RCC 7860 (cell line): Measurements from ENCODE around the gene TRIM41.

Experiments
- DNase-seq: peaks from one replicate; pipeline ENCODE4 v3.0.0-alpha.2; 2015; ENCODE audit warnings: low spot score
- FAIRE-seq: peaks from 2 replicates; lab custom pipeline; 2012; peaks lifted over from hg19 to GRCh38; lab: Jason Lieb, UNC

Gene TRIM41

DNA sequence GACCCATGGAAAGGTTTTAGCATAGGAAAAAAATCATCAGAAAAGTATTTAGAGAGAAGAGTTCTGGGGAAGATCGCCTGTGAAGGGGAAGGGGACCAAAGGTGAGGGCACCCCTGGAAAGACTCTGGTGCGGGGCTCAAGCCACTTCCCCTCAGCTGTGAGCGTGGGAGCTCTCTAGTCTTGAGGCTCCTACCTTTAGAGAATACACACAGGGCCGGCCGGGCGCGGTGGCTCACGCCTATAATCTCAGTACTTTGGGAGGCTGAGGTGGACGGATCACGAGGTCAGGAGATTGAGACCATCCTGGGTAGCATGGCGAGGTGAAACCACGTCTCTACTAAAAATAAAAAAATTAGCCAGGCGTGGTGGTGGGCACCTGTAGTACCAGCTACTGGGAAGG, 6.9 kb downstream of the TRIM41 start:
- no peak for DNase-seq
- FAIRE-seq = no peak

DNA sequence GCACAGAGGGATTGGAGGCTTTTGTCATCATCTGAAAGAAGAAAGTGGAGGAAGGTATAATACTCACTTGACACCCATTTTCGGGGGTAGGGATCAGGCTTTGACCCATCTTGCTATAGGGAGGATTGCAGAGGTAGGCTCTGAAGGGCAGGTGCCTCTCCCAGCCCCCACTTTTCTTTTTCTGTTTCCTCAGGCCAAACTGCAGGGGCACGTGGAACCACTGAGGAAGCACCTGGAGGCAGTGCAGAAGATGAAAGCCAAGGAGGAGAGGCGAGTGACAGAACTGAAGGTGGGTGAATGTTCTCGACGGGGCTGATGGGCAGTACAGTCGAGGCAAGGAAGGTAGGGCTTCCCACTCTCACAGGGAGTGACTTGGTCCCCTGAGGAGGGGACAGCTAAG, 7.5 kb downstream of the TRIM41 start:
- FAIRE-seq = no peak

DNA sequence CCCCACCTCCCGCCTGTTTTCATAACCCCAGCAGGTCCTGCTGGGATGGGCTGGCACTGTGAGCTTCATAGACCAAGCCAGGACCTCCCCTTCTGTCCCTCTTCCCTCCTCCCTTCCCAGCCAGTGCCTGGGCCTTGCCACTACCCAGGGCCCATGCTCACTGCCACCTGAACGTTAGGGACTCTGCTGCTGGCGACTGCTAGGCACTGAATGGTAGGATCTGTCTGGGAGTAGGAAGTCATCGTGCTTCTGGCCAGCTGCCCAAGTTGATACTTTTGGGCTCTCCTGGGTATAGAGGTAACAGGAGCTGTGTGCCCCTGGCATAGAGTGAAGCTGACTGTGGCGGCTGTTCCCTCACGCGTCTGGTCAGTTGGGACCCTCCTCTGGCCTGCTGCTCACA, 8.4 kb downstream of the TRIM41 start:
- DNase-seq (no peak), FAIRE-seq (no peak)

More for the DNA sequence above, 7.5 kb downstream of the TRIM41 start:
- DNase-seq = no peak

DNA sequence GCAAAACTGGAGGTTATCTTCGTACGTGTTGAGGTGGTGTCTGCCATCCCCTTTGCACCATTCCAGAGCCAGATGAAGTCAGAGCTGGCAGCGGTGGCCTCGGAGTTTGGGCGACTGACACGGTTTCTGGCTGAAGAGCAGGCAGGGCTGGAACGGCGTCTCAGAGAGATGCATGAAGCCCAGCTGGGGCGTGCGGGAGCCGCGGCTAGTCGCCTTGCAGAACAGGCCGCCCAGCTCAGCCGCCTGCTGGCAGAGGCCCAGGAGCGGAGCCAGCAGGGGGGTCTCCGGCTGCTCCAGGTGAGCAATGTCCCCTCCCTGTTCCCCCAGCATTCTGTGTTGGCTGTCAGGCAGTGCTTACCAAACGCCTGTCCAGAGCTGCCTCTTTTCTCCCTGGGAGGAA, 9.5 kb downstream of the TRIM41 start:
- DNase-seq = no peak

DNA sequence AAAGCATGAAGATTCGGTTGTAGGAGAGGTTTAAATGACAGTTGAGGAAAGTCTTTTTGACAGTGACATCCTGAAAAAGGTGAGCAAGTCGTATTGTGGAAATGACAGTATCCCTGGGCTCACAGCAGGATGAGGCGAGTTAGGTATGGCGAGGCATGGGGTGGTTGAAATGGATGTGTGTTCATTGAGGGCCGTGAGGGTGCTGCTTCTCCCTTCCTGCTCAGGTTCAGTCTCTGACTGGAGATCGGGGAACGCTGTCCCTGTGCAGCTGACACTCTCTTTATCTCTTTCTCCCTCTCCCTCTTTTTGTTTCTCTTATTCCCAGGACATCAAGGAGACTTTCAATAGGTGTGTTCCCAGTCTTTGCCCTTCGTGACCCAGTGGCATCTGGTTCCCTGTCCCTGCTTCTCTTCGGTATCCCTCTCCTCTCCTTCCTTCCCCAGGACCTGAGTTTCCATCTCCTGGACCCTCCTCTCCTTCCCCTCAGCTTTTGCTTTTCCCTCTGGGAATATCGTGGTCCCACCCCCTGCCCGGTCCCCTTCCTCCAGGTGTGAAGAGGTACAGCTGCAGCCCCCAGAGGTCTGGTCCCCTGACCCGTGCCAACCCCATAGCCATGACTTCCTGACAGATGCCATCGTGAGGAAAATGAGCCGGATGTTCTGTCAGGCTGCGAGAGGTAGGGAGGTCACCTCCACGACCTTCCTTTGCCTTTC, 10.2 kb downstream of the TRIM41 start:
- no peak for DNase-seq
- no peak for FAIRE-seq

More for the DNA sequence above, 9.5 kb downstream of the TRIM41 start:
- no peak for FAIRE-seq

DNA sequence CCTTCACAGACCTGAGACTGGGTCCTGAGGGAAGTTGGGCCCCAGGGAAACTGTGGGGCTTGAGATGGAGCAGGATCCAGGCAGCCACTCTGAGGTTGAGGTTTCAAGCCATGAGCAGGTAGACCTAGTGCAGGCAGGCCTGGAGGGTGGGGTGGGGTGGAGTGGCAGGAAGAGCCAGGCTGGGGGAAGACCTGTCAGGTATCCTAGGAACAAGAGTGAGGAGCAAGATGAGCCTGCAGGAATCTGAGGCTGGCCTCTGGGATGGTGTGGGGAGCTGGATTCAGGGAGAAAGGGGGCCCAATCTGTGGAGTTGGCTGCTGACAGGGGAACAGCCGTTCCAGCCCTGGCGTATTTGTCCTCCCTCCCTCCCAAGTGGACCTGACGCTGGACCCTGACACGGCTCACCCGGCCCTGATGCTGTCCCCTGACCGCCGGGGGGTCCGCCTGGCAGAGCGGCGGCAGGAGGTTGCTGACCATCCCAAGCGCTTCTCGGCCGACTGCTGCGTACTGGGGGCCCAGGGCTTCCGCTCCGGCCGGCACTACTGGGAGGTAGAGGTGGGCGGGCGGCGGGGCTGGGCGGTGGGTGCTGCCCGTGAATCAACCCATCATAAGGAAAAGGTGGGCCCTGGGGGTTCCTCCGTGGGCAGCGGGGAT, 10.8 kb downstream of the TRIM41 start:
- no peak for DNase-seq
- no peak for FAIRE-seq

DNA sequence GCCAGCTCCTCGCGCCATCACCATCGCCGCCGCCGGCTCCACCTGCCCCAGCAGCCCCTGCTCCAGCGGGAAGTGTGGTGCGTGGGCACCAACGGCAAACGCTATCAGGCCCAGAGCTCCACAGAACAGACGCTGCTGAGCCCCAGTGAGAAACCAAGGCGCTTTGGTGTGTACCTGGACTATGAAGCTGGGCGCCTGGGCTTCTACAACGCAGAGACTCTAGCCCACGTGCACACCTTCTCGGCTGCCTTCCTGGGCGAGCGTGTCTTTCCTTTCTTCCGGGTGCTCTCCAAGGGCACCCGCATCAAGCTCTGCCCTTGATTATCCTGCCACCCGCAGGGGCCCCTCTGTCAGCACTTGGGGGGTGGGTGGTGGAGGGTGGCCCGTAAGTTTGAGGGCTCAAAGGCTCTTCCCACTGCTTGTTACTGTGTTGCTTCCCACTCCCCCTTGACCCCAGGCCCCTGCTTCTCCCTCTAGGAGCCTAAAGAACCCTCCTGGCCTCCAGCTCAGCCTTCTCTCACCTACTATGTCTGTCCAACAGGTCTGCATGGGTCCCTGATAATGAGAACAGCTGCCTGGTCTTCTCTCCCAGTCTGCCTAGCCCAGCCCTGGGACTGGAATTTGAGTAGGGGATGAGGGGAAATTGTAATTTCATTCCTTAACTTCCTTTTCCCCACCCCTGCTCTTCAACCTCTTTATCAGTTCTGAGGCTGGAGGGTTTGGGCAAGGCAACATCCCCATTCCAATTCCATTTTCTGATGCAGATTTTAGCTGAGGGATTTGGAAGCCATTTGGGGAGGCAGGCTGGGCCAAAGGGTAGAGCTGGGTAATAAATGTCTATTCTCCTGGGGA, 11.6 kb downstream of the TRIM41 start:
- FAIRE-seq (no peak), DNase-seq (no peak)

DNA sequence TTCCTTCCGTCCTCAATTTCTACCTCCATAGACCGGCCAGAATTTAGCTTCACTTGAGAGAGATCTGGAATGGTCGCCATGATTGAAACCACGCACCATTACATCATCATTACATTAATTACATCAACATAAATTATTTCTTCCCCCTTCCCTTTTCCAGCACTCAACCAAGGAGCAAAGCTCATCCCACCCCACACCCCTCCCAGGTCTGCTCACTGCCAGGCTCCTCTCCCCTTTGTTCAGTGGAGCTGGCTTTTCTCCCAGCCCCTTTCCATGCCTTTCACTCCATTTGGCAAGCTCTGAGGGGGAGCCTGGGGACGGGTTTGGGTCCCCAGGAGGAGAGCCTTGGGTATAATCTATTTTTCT, 12.2 kb downstream of the TRIM41 start:
- no peak for FAIRE-seq

DNA sequence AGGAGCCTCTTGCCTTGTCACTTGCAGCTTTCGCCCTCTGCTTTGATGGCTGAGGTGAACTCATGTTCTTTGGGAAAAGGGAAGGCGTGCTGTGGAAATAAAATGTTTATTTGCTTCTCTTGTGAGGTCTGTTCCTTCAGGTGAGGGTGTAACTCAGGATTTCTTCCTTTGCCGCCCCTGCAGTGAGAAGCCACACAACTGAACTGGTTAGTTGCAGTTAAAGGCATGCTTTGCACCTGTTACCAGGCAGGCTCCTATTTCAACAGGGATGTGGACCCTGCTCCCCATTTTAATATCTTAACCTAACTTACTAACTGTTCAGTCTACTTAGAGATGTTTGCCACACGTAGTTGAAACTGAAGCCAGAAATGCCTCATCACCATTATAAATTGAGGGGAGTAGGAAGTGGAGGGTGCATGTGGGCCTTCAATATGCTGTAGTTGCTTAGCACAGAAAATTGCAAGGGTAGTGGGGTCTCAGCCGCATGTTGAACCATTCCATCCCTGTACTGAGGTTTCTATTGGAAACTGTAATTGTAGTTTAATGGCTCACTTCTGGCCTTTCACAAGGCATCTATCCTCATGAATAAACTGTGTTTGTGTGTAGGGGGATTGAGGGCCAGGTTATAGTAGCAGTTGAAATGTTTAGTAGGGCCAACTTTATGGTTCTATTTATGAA, 12.7 kb downstream of the TRIM41 start:
- no peak for DNase-seq
- FAIRE-seq = no peak

More for the DNA sequence above, 12.2 kb downstream of the TRIM41 start:
- DNase-seq = no peak

DNA sequence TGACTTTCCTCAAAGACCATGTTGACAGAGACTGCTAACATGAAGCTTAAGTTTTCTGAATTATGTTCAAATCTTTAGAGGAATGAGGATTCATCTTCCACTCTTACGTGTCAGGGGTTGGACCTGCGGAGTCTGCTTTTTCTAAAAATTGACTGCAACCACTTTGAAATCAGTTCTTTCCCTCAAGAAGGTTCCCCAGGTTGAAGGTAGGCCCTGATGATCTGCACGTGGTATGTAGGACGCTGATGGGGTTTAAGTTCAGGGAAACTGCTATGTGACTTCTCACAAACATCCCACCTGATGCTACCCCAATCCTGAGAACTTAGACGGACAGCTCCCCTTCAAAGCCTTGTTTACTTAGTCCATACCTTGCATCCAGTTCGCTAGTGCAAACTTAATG, 13.4 kb downstream of the TRIM41 start:
- DNase-seq (no peak), FAIRE-seq (no peak)

DNA sequence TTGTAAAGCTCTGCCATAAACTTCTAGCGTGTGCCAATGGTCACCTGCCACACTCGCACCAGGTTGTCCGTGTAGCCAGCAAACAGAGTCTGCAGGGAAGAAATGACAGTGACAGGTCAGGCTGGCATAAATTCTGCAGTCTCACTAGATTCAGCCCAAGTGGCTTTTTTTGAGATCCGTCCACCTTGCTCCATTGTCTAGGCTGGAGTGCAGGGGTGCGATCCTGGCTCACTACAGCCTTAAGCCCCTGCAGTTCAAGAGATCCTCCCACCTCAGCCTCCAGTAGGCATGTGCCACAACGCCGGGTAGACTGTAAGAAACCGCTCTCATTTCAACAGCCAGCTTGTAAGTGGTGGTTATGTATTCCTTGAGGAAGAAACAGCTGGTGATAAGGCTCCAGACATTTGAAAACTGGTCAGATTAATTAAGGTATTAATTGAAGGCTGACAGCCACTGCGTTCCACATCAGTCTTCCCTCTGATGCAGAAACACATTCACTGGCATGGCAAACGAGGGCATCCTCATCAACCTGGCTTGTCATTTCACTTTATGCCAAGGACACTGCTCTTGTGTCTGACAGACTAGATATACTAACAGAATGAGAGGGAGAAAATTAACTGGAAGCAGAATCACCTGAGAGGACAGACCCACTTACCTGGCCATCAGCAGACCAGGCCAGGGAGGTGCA, 14.0 kb downstream of the TRIM41 start:
- FAIRE-seq (no peak), DNase-seq (no peak)

DNA sequence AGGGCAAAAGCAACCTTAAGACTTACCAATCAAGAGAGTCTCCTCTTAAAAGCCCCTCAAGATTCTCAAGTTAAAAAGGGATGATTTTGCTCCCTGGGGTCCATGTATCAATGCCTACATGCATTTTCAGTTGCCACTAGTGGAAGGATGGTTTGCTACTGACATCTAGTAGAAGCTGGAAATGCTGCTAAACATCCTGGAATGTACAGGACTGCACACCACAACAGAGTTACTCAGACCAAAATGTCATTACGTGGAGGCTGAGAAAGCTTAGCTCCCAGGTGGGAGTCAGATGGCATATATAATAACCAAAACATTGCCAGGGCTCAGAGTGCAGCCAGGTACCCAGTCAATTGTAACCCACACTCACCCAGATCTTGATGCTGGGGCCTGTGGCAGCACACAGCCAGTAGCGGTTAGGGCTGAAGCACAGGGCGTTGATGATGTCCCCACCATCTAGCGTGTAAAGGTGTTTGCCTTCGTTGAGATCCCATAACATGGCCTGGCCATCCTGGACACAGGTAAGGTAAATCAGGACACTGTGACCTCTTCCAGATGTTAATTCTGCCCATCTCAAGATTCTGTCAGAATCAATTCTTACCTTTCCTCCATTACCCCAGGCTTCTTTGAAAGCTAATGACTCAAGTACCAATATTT, 14.8 kb downstream of the TRIM41 start:
- no peak for DNase-seq
- FAIRE-seq = no peak

DNA sequence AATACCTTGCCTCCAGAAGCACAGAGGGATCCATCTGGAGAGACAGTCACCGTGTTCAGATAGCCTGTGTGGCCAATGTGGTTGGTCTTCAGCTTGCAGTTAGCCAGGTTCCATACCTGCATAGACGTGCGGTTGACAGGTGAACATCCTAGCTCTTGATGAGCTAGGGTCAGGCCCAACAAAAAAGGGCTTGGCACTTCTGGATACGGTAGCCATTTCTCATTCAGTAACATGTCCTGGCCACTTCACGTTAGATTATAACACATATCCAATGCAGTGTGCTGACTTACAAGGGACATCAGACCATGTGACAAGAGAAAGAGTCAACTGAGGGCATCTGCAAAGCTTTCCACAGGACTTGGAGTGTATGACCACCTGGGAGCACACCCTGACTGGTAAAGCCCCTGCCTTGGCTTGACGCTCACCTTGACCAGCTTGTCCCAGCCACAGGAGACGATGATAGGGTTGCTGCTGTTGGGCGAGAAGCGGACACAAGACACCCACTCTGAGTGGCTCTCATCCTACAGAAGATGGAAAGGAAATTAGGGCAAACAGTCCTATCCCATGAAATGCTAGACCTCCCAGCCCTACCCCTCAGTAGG, 16.1 kb downstream of the TRIM41 start:
- DNase-seq (no peak), FAIRE-seq (no peak)

DNA sequence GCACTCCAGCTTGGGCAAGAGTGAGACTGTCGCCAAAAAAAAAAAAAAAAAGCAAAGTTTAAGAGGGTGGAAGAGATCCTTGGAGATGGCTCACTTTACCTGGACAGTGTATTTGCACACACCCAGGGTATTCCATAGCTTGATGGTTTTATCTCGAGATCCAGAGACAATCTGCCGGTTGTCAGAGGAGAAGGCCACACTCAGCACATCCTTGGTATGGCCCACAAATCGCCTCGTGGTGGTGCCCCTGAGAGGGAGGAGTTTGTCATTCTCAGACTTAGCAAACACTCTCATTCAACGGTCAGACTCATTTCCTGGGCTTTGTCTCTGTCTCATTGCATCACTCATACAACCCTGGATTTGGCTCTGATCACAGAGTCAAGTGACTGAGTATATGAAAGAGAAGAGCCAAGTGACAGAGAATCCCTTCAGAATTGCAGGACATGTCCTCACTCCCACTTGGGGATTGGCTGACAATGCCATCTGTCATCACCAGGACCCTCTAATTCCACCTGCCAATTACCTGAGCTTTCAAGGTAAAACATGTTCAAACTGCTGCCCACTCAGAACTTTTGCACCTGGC, 18.4 kb downstream of the TRIM41 start:
- FAIRE-seq = peak; percentile 71
- DNase-seq = peak; percentile 86

DNA sequence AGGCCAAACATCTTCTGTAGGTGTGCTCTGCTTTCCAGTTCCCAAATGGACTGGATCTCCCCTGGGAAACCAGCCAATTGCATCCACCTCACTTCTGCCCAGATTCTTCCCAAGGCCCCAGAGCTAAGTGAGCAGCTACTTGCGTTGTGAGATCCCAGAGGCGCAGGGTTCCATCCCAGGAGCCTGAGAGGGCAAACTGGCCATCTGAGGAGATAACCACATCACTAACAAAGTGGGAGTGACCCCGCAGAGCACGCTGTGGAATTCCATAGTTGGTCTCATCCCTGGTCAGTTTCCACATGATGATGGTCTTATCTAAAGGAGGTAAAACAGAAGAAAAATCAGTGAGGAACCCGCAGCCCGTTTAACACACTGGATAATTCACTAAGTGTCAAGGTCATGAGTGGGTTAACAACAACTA, 19.0 kb downstream of the TRIM41 start:
- DNase-seq (no peak), FAIRE-seq (no peak)

DNA sequence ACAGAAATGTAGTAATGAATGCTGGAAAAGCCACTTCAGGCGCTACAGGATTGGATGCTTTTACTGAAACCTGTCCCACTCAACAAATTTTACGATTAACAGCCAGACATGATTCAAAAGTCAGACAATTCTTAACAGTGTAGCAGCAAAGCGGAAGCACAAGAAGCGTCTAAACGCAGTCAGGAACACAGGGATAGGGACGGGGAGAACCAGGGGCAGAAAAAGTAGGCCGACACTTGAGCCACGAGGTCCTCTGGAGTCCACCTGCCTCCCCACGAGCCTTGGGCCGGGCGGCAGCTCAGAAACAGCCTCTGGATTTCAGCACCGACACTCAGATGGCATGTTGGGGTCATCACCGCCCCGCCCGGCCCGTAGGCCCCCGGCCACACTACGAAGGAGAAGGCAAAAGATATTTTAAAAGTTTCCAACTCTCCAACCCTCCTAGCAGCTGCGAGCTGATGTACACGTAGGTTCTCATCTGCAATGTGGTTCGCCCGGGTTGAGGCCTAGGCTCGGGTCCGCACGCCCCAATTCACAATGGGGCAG, 20.0 kb downstream of the TRIM41 start:
- DNase-seq = no peak
- FAIRE-seq = no peak

DNA sequence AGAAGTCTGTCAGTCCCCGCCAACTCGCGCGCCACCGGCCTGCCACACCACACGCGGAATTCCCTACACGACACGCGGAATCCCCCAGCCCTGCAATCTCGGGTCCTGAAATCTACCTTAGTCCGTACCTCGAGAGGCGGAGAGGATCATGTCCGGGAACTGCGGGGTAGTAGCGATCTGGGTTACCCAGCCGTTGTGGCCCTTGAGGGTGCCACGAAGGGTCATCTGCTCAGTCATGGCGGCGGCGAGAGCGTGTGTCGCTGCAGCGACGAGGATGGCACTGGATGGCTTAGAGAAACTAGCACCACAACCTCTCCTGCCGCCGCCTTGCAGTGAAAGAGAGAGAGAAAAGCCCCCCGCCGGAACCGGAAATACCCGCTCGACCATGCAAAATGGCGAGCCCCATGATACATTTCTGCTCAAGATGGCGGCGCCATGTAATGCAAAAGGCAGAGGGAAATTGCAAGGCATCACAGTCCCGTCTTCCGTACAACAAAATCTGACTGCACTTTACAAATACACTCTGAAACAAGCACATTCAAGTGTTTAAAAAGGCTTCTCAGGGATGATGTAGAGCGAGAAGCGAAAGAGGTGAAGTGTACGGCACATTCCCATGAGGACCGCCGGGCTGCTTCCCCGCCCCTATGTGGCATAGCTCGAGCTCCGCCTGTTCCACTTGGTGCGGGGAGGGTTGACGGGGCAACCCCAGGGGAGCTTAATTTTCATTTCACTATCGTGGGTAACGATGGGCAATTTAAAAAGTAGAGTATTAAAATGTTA, 20.7 kb downstream of the TRIM41 start, which contains the start of gene RACK1:
TSS of gene RACK1 (minus strand) at position 343 of the 780 bp plus-strand sequence. CDS start at position 237, 106 bp downstream.
- DNase-seq (peak; percentile 79), FAIRE-seq (no peak)
